ENCODE data around the gene PPP1R14D.
A peak's percentile ranks its signal among the peaks of the same experiment; 100 is the strongest.

The PPP1R14D gene

DNA sequence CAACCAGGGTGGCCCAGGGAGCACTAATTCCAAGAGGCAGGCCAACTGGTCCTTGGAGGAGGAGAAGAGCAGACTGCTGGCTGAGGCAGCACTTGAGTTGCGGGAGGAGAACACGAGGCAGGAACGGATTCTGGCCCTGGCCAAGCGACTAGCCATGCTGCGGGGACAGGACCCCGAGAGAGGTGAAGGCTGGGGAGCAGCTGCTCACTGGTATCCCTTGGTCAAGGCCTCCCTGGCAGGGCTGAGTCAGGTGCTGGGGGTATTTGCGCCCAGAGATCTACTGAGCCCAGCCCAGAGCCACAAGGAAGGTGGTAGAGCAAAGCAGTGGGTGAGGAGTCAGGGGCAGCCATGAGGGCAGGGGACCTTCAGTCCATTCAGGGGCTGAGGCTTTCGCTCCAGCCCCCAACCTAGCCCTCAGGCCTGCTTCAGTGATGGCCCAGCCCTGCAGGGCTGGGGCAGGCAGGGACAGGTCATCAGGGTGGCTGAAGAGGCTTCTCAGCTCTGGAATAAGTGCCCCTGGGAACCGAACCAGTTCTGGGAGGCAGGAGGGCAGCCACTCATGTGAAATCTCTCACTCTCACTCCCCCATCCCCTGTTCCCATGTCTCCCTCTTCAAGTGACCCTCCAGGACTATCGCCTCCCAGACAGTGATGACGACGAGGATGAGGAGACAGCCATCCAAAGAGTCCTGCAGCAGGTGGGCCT lies 15.6 kb downstream of the PPP1R14D start:
- TF ChIP-seq TAF1 (IDR thresholded peaks at IDR 0.05; ENCODE audit: borderline replicate concordance, insufficient read depth, low read length) (no peak), FOXP2 (optimal IDR thresholded peaks at IDR 0.05; ENCODE audit: borderline replicate concordance, extremely low read depth, extremely low read length, insufficient read depth) (no peak), POLR2AphosphoS5 (IDR thresholded peaks at IDR 0.05; ENCODE audit: low read depth, low read length) (no peak), SIN3A (IDR thresholded peaks at IDR 0.05; ENCODE audit: borderline replicate concordance, insufficient read depth, low read length) (no peak)
- TF ChIP-seq, protein P1, sequence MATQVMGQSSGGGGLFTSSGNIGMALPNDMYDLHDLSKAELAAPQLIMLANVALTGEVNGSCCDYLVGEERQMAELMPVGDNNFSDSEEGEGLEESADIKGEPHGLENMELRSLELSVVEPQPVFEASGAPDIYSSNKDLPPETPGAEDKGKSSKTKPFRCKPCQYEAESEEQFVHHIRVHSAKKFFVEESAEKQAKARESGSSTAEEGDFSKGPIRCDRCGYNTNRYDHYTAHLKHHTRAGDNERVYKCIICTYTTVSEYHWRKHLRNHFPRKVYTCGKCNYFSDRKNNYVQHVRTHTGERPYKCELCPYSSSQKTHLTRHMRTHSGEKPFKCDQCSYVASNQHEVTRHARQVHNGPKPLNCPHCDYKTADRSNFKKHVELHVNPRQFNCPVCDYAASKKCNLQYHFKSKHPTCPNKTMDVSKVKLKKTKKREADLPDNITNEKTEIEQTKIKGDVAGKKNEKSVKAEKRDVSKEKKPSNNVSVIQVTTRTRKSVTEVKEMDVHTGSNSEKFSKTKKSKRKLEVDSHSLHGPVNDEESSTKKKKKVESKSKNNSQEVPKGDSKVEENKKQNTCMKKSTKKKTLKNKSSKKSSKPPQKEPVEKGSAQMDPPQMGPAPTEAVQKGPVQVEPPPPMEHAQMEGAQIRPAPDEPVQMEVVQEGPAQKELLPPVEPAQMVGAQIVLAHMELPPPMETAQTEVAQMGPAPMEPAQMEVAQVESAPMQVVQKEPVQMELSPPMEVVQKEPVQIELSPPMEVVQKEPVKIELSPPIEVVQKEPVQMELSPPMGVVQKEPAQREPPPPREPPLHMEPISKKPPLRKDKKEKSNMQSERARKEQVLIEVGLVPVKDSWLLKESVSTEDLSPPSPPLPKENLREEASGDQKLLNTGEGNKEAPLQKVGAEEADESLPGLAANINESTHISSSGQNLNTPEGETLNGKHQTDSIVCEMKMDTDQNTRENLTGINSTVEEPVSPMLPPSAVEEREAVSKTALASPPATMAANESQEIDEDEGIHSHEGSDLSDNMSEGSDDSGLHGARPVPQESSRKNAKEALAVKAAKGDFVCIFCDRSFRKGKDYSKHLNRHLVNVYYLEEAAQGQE (IDR thresholded peaks at IDR 0.05; ENCODE audit: insufficient read depth in 1 of 2, low read depth in 2 of 2, low read length in 2 of 2), result no peak

DNA sequence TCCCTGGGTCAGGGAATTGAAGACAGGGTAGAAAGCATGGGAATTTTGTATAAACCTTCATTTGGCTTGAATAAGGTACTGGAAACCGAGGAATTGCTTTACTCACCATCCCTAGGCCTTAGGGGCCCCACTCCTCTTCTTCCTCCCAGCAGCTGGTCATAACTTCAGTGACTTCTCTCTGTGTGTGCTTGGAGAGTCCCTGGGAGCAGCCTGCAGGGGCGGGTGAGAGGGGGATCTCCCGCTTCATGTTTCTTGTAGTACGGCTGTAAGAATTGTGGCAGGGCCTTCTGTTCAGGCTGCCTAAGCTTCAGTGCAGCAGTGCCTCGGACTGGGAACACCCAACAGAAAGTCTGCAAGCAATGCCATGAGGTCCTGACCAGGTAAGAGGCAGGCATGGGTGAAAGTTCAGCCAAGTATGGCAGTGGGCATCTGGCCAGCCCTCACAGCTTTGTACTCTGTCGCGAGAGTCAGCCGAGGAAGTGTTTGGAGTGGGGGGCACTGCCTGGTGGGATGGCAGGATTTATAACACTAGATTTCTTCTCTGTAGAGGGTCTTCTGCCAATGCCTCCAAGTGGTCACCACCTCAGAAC lies 19.6 kb downstream of the PPP1R14D start:
- TF ChIP-seq TAF1 (IDR thresholded peaks at IDR 0.05; ENCODE audit: borderline replicate concordance, insufficient read depth, low read length) (no peak), SIN3A (IDR thresholded peaks at IDR 0.05; ENCODE audit: borderline replicate concordance, insufficient read depth, low read length) (no peak), POLR2AphosphoS5 (IDR thresholded peaks at IDR 0.05; ENCODE audit: low read depth, low read length) (no peak), FOXP2 (optimal IDR thresholded peaks at IDR 0.05; ENCODE audit: borderline replicate concordance, extremely low read depth, extremely low read length, insufficient read depth) (no peak)
- TF ChIP-seq, protein P1 (IDR thresholded peaks at IDR 0.05; ENCODE audit: insufficient read depth in 1 of 2, low read depth in 2 of 2, low read length in 2 of 2), result no peak

DNA sequence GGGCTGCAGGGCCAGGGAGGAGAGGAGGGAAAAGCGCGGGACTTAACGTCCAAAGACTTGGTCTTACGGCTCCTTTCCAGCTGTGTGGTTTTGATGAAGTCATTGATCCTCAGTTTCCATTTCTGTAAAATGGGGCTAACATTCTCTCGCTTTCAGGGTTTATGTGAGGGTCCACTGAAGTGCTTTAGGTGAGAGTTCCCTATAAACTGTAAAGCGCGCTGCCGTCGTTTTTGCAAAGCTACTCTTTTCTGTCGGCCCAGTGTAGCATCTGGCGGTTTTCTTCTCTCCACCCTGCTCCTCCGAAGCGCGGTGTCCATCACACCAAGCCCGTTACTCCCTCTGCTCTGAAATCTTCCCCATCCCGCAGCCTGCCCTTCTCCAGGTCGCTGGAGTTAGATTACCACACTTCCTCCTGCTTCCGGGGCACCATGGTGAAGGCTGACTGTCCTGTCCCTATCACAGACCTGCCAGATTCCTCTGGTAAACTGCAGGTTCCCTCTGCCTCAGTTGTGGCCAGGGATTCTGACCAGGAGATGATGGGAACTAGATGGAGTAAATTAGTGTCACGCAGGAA lies 20.5 kb downstream of the PPP1R14D start:
- TF ChIP-seq TAF1 (IDR thresholded peaks at IDR 0.05; ENCODE audit: borderline replicate concordance, insufficient read depth, low read length) (no peak), POLR2AphosphoS5 (IDR thresholded peaks at IDR 0.05; ENCODE audit: low read depth, low read length) (no peak), FOXP2 (optimal IDR thresholded peaks at IDR 0.05; ENCODE audit: borderline replicate concordance, extremely low read depth, extremely low read length, insufficient read depth) (no peak), SIN3A (IDR thresholded peaks at IDR 0.05; ENCODE audit: borderline replicate concordance, insufficient read depth, low read length) (no peak)
- TF ChIP-seq, protein P1 (IDR thresholded peaks at IDR 0.05; ENCODE audit: insufficient read depth in 1 of 2, low read depth in 2 of 2, low read length in 2 of 2), result no peak

DNA sequence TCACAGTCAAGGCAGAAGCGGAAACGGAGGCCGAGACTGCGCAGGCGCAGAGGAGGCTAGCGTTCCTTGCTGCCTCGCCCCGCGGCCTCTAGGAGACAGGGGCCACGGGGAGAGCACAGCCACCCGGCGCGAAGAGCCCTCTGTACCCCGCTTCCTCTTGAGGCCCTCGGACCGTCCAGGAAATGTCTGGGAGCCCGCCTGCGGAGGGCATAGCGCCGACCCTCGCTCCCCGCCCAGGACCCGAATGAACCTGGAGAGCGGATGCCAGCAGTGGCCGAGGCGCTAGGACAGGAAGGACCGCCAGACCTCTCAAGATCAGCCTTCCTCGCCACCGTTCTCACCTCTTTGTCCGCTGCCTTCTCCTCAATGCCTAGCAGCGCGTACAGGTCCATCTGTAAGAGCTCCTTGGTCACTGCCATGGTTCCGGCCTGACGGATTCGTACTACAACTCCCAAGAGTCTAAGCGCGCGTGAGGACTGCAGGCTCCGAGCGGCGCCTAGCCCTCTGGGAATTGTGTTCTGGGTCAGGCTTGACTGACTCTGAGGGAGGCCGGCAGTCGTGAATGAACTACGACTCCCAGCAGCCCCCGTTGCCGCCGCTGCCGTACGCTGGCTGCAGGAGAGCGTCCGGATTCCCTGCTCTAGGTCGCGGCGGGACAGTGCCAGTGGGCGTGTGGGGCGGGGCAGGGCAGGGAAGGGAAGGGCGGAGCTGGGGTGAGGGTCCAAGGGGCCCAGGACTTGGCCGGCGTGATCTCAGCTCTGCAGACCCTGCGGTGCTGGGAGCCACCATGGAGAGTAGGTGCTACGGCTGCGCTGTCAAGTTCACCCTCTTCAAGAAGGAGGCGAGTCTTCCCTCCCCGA lies 21.2 kb downstream of the PPP1R14D start, which contains the start of the genes DNAJC17 and ZFYVE19:
Gene DNAJC17, minus strand, starts transcription at position 446 of the 860 bp plus-strand sequence. Its CDS starts 27 bp downstream, at position 419.
Gene ZFYVE19, plus strand, starts transcription at position 62 of the 860 bp plus-strand sequence. Its CDS starts 501 bp downstream, at position 563.
- TF ChIP-seq TAF1 (IDR thresholded peaks at IDR 0.05; ENCODE audit: borderline replicate concordance, insufficient read depth, low read length), result peak; percentile 50; the same call in 1 of the 2 replicates
- TF ChIP-seq, protein P1 (IDR thresholded peaks at IDR 0.05; ENCODE audit: insufficient read depth in 1 of 2, low read depth in 2 of 2, low read length in 2 of 2), result no peak
- TF ChIP-seq POLR2AphosphoS5 (IDR thresholded peaks at IDR 0.05; ENCODE audit: low read depth, low read length), result peak; percentile 78
- TF ChIP-seq FOXP2 (optimal IDR thresholded peaks at IDR 0.05; ENCODE audit: borderline replicate concordance, extremely low read depth, extremely low read length, insufficient read depth), result peak; percentile 71
- TF ChIP-seq SIN3A (IDR thresholded peaks at IDR 0.05; ENCODE audit: borderline replicate concordance, insufficient read depth, low read length), result 0 out of 2 replicates have a peak, but pooled peaks have one; percentile 50
